ENCODE measurements around the gene SMS. TPM values are rescaled to one million over a fixed set of nuclear protein-coding genes. Genes with fewer than 3 reads are reported as not detected.

SMS gene
- total and polyA plus RNA-seq, 2 donors (not counting 1 experiment from before 2014, with no cell fraction given): 129 to 252 TPM

DNA sequence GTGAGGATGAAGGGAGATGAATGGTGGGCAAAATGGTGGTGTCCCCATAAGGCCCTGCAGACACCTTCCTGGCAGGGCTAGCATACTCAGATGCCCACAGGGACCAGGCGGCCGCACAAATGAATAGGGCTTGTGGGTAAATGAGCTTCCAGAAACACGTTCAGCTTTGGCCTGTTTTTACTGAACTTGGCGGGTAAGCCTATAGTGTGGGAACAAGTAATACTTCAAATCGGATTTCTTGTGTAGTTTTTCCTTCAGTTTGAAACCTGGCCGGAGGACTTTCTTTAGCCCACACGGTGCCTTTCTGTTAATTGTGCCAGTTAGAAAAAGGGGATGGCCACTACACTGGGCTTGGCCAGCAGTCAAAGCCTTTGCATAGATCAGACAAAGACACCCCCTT, 22.8 kb downstream of the SMS start:
- H2AFZ ChIP-seq (ENCODE audit: low read length): no peak overlapping the region
- no peak overlapping the region for H3K9ac ChIP-seq (ENCODE audit: insufficient read depth, low read length)
- no peak for DNase-seq (ENCODE audit: low read depth in 2 of 2)
- H3K4me1 ChIP-seq (ENCODE audit: control insufficient read depth, extremely low read depth, insufficient read depth, low read length): peaks cover 3% of the 10 kb centered on the region
- peak overlapping the region in 1 of 4 experiments; percentile 10 for H3K4me3 ChIP-seq (replicated peaks in 1 of 4; ENCODE audit: control extremely low read depth in 1 of 4, insufficient read depth in 1 of 4, low read depth in 3 of 4, low read length in 4 of 4)
- no peaks in the 10 kb centered on the region for H3K36me3 ChIP-seq (ENCODE audit: control insufficient read depth, insufficient read depth, low read length)
- H4K20me1 ChIP-seq (ENCODE audit: control insufficient read depth, extremely low read depth, insufficient read depth, low read length): no peaks in the 10 kb centered on the region
- H3K27me3 ChIP-seq (ENCODE audit: control insufficient read depth, insufficient read depth, low read length): no peaks in the 10 kb centered on the region
- TF ChIP-seq EZH2 (IDR thresholded peaks at IDR 0.05; ENCODE audit: low read length, missing control alignments): no peak
- TF ChIP-seq, protein P1, sequence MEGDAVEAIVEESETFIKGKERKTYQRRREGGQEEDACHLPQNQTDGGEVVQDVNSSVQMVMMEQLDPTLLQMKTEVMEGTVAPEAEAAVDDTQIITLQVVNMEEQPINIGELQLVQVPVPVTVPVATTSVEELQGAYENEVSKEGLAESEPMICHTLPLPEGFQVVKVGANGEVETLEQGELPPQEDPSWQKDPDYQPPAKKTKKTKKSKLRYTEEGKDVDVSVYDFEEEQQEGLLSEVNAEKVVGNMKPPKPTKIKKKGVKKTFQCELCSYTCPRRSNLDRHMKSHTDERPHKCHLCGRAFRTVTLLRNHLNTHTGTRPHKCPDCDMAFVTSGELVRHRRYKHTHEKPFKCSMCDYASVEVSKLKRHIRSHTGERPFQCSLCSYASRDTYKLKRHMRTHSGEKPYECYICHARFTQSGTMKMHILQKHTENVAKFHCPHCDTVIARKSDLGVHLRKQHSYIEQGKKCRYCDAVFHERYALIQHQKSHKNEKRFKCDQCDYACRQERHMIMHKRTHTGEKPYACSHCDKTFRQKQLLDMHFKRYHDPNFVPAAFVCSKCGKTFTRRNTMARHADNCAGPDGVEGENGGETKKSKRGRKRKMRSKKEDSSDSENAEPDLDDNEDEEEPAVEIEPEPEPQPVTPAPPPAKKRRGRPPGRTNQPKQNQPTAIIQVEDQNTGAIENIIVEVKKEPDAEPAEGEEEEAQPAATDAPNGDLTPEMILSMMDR (conservative IDR thresholded peaks at IDR 0.05 in 1 of 2, IDR thresholded peaks at IDR 0.05 in 1 of 2; ENCODE audit: low read depth in 1 of 2, low read length in 2 of 2): no peak
- no peak overlapping the region for H3K4me2 ChIP-seq (ENCODE audit: extremely low read depth, insufficient read depth, low read length)
- H3K9me3 ChIP-seq (ENCODE audit: control insufficient read depth, insufficient read depth, low read depth, low read length): no peaks in the 10 kb centered on the region
- peaks cover 94% of the 10 kb centered on the region for H3K79me2 ChIP-seq (ENCODE audit: control insufficient read depth, insufficient read depth, low read length)
- peak overlapping the region; percentile 26 for H3K27ac ChIP-seq (ENCODE audit: insufficient read depth, low read length)

DNA sequence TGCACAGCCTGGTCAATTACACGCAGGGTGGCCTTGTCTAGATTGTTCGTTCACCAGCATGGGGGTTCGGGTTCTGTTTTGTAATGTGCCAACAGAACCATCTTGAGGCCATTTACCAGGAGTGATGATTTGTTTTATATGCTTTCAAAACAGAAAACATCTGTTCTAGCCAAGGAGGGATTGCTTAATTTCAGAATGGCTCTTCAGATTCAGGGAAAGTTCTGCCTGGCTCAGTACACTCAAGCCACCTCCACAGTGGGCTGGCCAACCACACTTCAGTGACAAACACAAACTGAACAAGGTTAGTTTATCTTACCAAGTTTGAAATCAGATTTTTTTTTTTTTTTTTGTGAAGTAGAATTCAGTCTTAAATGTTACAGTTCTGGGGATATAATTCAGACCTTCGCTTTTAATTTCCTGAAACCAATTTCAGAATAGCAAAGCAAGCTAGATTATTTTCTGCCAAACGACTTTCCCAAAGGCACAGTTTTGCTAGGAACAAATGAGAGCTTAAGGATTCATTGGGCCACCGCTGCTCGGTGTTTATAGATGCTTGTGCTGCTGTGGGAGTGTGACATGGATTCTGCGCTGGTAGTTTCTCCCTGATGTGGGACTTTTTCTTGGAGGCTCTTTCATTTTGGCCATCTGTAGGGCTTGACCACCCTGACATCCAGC, 23.4 kb downstream of the SMS start:
- Histone ChIP-seq H3K27ac (ENCODE audit: insufficient read depth, low read length) (peak overlapping the region; percentile 34), H3K9ac (ENCODE audit: insufficient read depth, low read length) (no peak overlapping the region), H4K20me1 (ENCODE audit: control insufficient read depth, extremely low read depth, insufficient read depth, low read length) (no peaks in the 10 kb centered on the region), H3K27me3 (ENCODE audit: control insufficient read depth, insufficient read depth, low read length) (no peaks in the 10 kb centered on the region), H3K79me2 (ENCODE audit: control insufficient read depth, insufficient read depth, low read length) (peaks cover 93% of the 10 kb centered on the region), H3K4me1 (ENCODE audit: control insufficient read depth, extremely low read depth, insufficient read depth, low read length) (peaks cover 3% of the 10 kb centered on the region), H3K4me2 (ENCODE audit: extremely low read depth, insufficient read depth, low read length) (no peak overlapping the region), H3K36me3 (ENCODE audit: control insufficient read depth, insufficient read depth, low read length) (no peaks in the 10 kb centered on the region), H3K4me3 (replicated peaks in 1 of 4; ENCODE audit: control extremely low read depth in 1 of 4, insufficient read depth in 1 of 4, low read depth in 3 of 4, low read length in 4 of 4) (no peak overlapping the region), H2AFZ (ENCODE audit: low read length) (no peak overlapping the region), H3K9me3 (ENCODE audit: control insufficient read depth, insufficient read depth, low read depth, low read length) (no peaks in the 10 kb centered on the region)
- peak; percentile 12 to 68 for DNase-seq (ENCODE audit: low read depth in 2 of 2)
- TF ChIP-seq, protein P1 (conservative IDR thresholded peaks at IDR 0.05 in 1 of 2, IDR thresholded peaks at IDR 0.05 in 1 of 2; ENCODE audit: low read depth in 1 of 2, low read length in 2 of 2): no peak
- TF ChIP-seq EZH2 (IDR thresholded peaks at IDR 0.05; ENCODE audit: low read length, missing control alignments): no peak

GRCh38 chrX:21966866-21967265, 26.4 kb downstream of the SMS start:
- Histone ChIP-seq H2AFZ (ENCODE audit: low read length) (no peak overlapping the region), H4K20me1 (ENCODE audit: control insufficient read depth, extremely low read depth, insufficient read depth, low read length) (no peaks in the 10 kb centered on the region), H3K36me3 (ENCODE audit: control insufficient read depth, insufficient read depth, low read length) (no peaks in the 10 kb centered on the region), H3K27me3 (ENCODE audit: control insufficient read depth, insufficient read depth, low read length) (no peaks in the 10 kb centered on the region), H3K4me2 (ENCODE audit: extremely low read depth, insufficient read depth, low read length) (no peak overlapping the region), H3K9me3 (ENCODE audit: control insufficient read depth, insufficient read depth, low read depth, low read length) (no peaks in the 10 kb centered on the region), H3K4me1 (ENCODE audit: control insufficient read depth, extremely low read depth, insufficient read depth, low read length) (peaks cover 2% of the 10 kb centered on the region), H3K27ac (ENCODE audit: insufficient read depth, low read length) (no peak overlapping the region), H3K4me3 (replicated peaks in 1 of 4; ENCODE audit: control extremely low read depth in 1 of 4, insufficient read depth in 1 of 4, low read depth in 3 of 4, low read length in 4 of 4) (no peak overlapping the region), H3K79me2 (ENCODE audit: control insufficient read depth, insufficient read depth, low read length) (peaks cover 73% of the 10 kb centered on the region), H3K9ac (ENCODE audit: insufficient read depth, low read length) (no peak overlapping the region)
- DNase-seq (ENCODE audit: low read depth in 2 of 2): no peak
- TF ChIP-seq, protein P1 (conservative IDR thresholded peaks at IDR 0.05 in 1 of 2, IDR thresholded peaks at IDR 0.05 in 1 of 2; ENCODE audit: low read depth in 1 of 2, low read length in 2 of 2): no peak
- no peak for TF ChIP-seq EZH2 (IDR thresholded peaks at IDR 0.05; ENCODE audit: low read length, missing control alignments)
